Panc1 (cell line): ENCODE data around the gene SYNGR4. TPM values are rescaled to one million over a fixed set of nuclear protein-coding genes. Genes with fewer than 3 reads are reported as not detected.

ENCODE experiments used
- ATAC-seq: fragments of 200-7000 bp; cut with Tn5 transposase; 2 replicates; pipeline ENCODE4 v1.9.1; 2020; ENCODE audit warnings: mild to moderate bottlenecking, moderate library complexity
- BruUV-seq: library from RNA; stranded (reverse); fragments of 400-500 nt; replicated peaks from 2 replicates; lab custom pipeline; 2021; lab: Mats Ljungman, UMichigan
- CTCF ChIA-PET: fragments of 300-600 bp; sonication (Branson Sonifier 250); formaldehyde crosslinking; loops from one replicate; lab custom pipeline; 2022; ENCODE audit warnings: antibody characterized with exemption; lab: Charles Lee
- POLR2A ChIA-PET: fragments of 300-600 bp; sonication (Branson Sonifier 250); formaldehyde crosslinking; loops from one replicate; lab custom pipeline; 2022; ENCODE audit warnings: antibody characterized with exemption; lab: Charles Lee
- DNase-seq: peaks from one replicate; pipeline ENCODE4 v3.0.0-alpha.2; 2010; ENCODE audit warnings: low read depth, low spot score
- H3K27ac ChIP-seq: 2 replicates; pipeline ENCODE4 v1.5.1; 2011; ENCODE audit warnings: mild to moderate bottlenecking, low read length, inconsistent platforms
- H3K27me3 ChIP-seq: fragments of 200-500 bp; sonication (Bioruptor generic); 2 replicates; pipeline ENCODE4 v1.6.0; 2014; ENCODE audit warnings: low read length, inconsistent platforms; ENCODE audit not compliant: control insufficient read depth, insufficient read depth
- H3K36me3 ChIP-seq: fragments of 200-500 bp; sonication (Bioruptor generic); 2 replicates; pipeline ENCODE4 v1.5.1; 2014; ENCODE audit warnings: inconsistent platforms, mild to moderate bottlenecking, low read length, moderate library complexity; ENCODE audit not compliant: control insufficient read depth, insufficient read depth
- H3K4me1 ChIP-seq: 2 replicates; pipeline ENCODE4 v1.5.1; 2011; ENCODE audit warnings: inconsistent platforms, mild to moderate bottlenecking, low read length, moderate library complexity; ENCODE audit not compliant: control insufficient read depth, insufficient read depth
- H3K4me3 ChIP-seq, 2 experiments: 2 replicates each; pipeline ENCODE4 v1.5.1; 2011 to 2012; ENCODE audit warnings: low read depth in 2 of 2, low read length in 2 of 2, mild to moderate bottlenecking in 2 of 2, inconsistent platforms in 1 of 2, moderate library complexity in 1 of 2
- H3K9me3 ChIP-seq: fragments of 200-500 bp; sonication (Bioruptor generic); 2 replicates; pipeline ENCODE4 v1.5.1; 2014; ENCODE audit warnings: low read depth, mild to moderate bottlenecking, inconsistent platforms, low read length, moderate library complexity; ENCODE audit not compliant: control insufficient read depth, insufficient read depth
- CTCF ChIP-seq: fragments of 450-650 bp; IDR thresholded peaks from 2 replicates; pipeline ENCODE4 v1.5.1; 2017; ENCODE audit warnings: mild to moderate bottlenecking
- POLR2AphosphoS5 ChIP-seq: IDR thresholded peaks from 2 replicates; pipeline ENCODE4 v1.6.1; 2012; ENCODE audit warnings: mild to moderate bottlenecking, low read depth, low read length, moderate library complexity
- SIN3A ChIP-seq: IDR thresholded peaks from 2 replicates; pipeline ENCODE4 v1.6.1; 2012; ENCODE audit warnings: low read depth, mild to moderate bottlenecking, low read length, moderate library complexity, borderline replicate concordance; ENCODE audit not compliant: insufficient read depth
- TCF7L2 ChIP-seq: IDR thresholded peaks from 2 replicates; pipeline ENCODE4 v1.6.1; 2011; ENCODE audit warnings: mild to moderate bottlenecking, low read depth, low read length, inconsistent platforms
- in situ Hi-C: cut with HindIII; loops from 2 replicates; pipeline ENCODE4 v1.10.0; 2016; ENCODE audit warnings: low sequenced_read_pairs, low pct_unique_long_range_greater_than_20kb
- intact Hi-C: fragments of 100-400 bp; cut with micrococcal nuclease; formaldehyde crosslinking; loops from one replicate; pipeline ENCODE4 v1.10.0; 2022; ENCODE audit not compliant: unreplicated experiment
- total RNA-seq: library from RNA; stranded (reverse); gene quantifications from one replicate; pipeline ENCODE4 v1.2.1, GENCODE V29; 2021; ENCODE audit not compliant: unreplicated experiment
- TF ChIP-seq, protein P1 (sequence below), 2 experiments: IDR thresholded peaks; 2 replicates each; pipeline ENCODE4 v1.6.1; 2011 to 2012; ENCODE audit warnings: low read depth in 2 of 2, control low read depth in 1 of 2, low read length in 1 of 2, mild to moderate bottlenecking in 1 of 2, moderate library complexity in 1 of 2; ENCODE audit not compliant: insufficient read depth in 1 of 2

Gene SYNGR4
- total RNA-seq, 1 experiment from 2014 or later: 0.39 TPM

GRCh38 chr19:48395170-48395455 is 30.9 kb downstream of the SYNGR4 start:
- TF ChIP-seq CTCF (no peak), TCF7L2 (no peak), SIN3A (no peak), POLR2AphosphoS5 (no peak)
- TF ChIP-seq, protein P1, sequence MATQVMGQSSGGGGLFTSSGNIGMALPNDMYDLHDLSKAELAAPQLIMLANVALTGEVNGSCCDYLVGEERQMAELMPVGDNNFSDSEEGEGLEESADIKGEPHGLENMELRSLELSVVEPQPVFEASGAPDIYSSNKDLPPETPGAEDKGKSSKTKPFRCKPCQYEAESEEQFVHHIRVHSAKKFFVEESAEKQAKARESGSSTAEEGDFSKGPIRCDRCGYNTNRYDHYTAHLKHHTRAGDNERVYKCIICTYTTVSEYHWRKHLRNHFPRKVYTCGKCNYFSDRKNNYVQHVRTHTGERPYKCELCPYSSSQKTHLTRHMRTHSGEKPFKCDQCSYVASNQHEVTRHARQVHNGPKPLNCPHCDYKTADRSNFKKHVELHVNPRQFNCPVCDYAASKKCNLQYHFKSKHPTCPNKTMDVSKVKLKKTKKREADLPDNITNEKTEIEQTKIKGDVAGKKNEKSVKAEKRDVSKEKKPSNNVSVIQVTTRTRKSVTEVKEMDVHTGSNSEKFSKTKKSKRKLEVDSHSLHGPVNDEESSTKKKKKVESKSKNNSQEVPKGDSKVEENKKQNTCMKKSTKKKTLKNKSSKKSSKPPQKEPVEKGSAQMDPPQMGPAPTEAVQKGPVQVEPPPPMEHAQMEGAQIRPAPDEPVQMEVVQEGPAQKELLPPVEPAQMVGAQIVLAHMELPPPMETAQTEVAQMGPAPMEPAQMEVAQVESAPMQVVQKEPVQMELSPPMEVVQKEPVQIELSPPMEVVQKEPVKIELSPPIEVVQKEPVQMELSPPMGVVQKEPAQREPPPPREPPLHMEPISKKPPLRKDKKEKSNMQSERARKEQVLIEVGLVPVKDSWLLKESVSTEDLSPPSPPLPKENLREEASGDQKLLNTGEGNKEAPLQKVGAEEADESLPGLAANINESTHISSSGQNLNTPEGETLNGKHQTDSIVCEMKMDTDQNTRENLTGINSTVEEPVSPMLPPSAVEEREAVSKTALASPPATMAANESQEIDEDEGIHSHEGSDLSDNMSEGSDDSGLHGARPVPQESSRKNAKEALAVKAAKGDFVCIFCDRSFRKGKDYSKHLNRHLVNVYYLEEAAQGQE (IDR thresholded peaks at IDR 0.05; ENCODE audit: insufficient read depth in 1 of 2, low read depth in 2 of 2, low read length in 1 of 2): no peak
- Histone ChIP-seq H3K27me3 (no peaks in the 10 kb centered on the region), H3K4me3 (peak overlapping the region; percentile 39 to 67), H3K9me3 (no peaks in the 10 kb centered on the region), H3K27ac (no peak overlapping the region), H3K36me3 (peaks cover 11% of the 10 kb centered on the region; the same call in 1 of the 2 replicates), H3K4me1 (peaks cover 33% of the 10 kb centered on the region)
- BruUV-seq: no TSS peak
- no peak for ATAC-seq
- intact Hi-C loops: no loop called here
- in situ Hi-C loops: no loop called here
- CTCF ChIA-PET: no interaction called here
- POLR2A ChIA-PET: no interaction called here
- DNase-seq: no peak

- peak overlapping the region; percentile 48; the same call in 1 of the 2 replicates for H3K27ac ChIP-seq
- intact Hi-C loops (no loop called here), in situ Hi-C loops (no loop called here)
- ChIA-PET CTCF (interaction anchor here (0.6 kb wide), 1 partner anchor 8 kb away, joined by 3 read pairs; no protein-coding TSS in a partner anchor), POLR2A (interaction anchor here (0.6 kb wide), 1 partner anchor 87 kb away, joined by 6 read pairs; no protein-coding TSS in a partner anchor)
- no peak for ATAC-seq
- TF ChIP-seq TCF7L2 (no peak), SIN3A (0 out of 2 replicates have a peak, but pooled peaks have one; percentile 6)
- no peak for DNase-seq
- H3K4me1 ChIP-seq: peaks cover 33% of the 10 kb centered on the region
- no TSS peak for BruUV-seq
- peaks cover 7% of the 10 kb centered on the region; the same call in 1 of the 2 replicates for H3K36me3 ChIP-seq
- H3K9me3 ChIP-seq: no peaks in the 10 kb centered on the region
- peak overlapping the region; percentile 39 to 67; a peak in 3 of 4 replicates for H3K4me3 ChIP-seq
- H3K27me3 ChIP-seq: no peaks in the 10 kb centered on the region
These were observed 31.3 kb downstream of the SYNGR4 start for GRCh38 chr19:48395499-48395898.

DNA sequence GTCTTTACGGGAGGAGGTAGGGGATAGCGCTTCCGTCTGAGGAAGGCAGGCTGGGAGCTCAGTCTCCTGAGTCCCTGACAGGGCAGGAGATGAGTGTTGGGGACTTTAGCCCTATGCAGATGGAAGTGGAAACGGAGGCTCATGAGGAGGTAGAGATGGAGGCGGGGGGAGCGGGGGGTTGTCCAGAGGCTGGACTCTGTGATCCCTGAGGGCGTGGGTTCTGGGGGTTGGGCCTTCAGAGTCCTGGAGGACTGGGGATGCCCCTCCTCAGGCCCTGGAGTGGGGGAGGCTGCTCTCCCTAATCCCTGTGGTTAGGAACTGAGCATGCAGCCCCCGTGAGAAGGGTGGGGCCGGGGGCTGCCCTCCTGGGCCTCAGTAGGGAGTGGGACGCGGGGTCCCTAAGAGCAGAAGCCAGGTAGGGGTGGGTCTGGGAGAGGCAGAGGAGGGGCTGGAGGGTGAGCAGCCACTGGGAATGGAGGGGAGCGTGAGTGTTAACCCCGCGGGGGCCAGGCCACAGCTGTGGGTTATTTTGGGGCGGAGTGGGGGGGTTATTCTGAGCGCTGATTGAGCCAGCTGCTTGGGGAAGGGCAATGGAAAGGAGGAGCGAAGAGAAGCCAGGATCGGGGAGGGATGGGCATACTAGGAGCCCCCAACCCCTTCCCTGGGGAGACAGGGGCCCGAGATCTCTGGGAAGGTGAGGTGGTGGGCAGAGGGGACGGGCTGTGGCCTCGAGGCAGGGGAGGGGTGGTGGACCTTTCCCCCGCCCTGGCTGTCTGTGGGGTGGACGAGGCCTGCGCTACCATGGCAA is 32.1 kb downstream of the SYNGR4 start:
- H3K4me1 ChIP-seq: peaks cover 33% of the 10 kb centered on the region
- H3K36me3 ChIP-seq: no peaks in the 10 kb centered on the region; the same call in 1 of the 2 replicates
- ChIA-PET CTCF (interaction anchor here (0.6 kb wide), 1 partner anchor 8 kb away, joined by 3 read pairs; no protein-coding TSS in a partner anchor), POLR2A (interaction anchor here (0.6 kb wide), 1 partner anchor 88 kb away, joined by 6 read pairs; no protein-coding TSS in a partner anchor)
- in situ Hi-C loops: no loop called here
- no peaks in the 10 kb centered on the region for H3K9me3 ChIP-seq
- ATAC-seq: no peak
- no TSS peak for BruUV-seq
- no peak for TF ChIP-seq CTCF
- TF ChIP-seq POLR2AphosphoS5: no peak
- TF ChIP-seq TCF7L2: no peak
- no peak for TF ChIP-seq SIN3A
- TF ChIP-seq, protein P1 (IDR thresholded peaks at IDR 0.05; ENCODE audit: insufficient read depth in 1 of 2, low read depth in 2 of 2, low read length in 1 of 2): no peak
- intact Hi-C loops: no loop called here
- H3K27me3 ChIP-seq: no peaks in the 10 kb centered on the region
- peak overlapping the region in 1 of 2 experiments; percentile 67; a peak in 2 of 4 replicates for H3K4me3 ChIP-seq
- H3K27ac ChIP-seq: peak overlapping the region; percentile 48; the same call in 1 of the 2 replicates
- no peak for DNase-seq
